IMR-90 (cell line): ENCODE results near the gene OPN5. TPM values are rescaled to one million over a fixed set of nuclear protein-coding genes. Genes with fewer than 3 reads are reported as not detected.

Experiments used
- ATAC-seq: fragments of 200-7000 bp; cut with Tn5 transposase; 2 replicates; pipeline ENCODE4 v1.9.1; 2020; ENCODE audit warnings: low read depth, mild to moderate bottlenecking, moderate library complexity
- BruUV-seq: library from RNA; stranded (reverse); fragments of 400-500 nt; replicated peaks from 2 replicates; lab custom pipeline; 2021; lab: Mats Ljungman, UMichigan
- CTCF ChIA-PET: fragments of 300-600 bp; formaldehyde crosslinking; extraction: SDS; loops from one replicate; lab custom pipeline; 2021; ENCODE audit warnings: antibody characterized with exemption; lab: Yijun Ruan, JAX
- POLR2A ChIA-PET: fragments of 300-600 bp; sonication (Branson Sonifier 250); formaldehyde crosslinking; loops from one replicate; lab custom pipeline; 2022; ENCODE audit warnings: antibody characterized with exemption; ENCODE audit not compliant: unreplicated experiment; lab: Charles Lee
- DNase-seq: peaks from one replicate; pipeline ENCODE4 v3.0.0; 2013
- H2AFZ ChIP-seq: replicated peaks from 2 replicates; pipeline ENCODE3; 2013; ENCODE audit warnings: low read length, mild to moderate bottlenecking; ENCODE audit not compliant: poor library complexity
- H2AK5ac ChIP-seq: 2 replicates; pipeline ENCODE4 v1.6.1; 2013; ENCODE audit warnings: low read depth, low read length, inconsistent platforms
- H2AK9ac ChIP-seq: replicated peaks from 2 replicates; pipeline ENCODE3; 2013; ENCODE audit warnings: mild to moderate bottlenecking, low read depth, low read length, moderate library complexity; ENCODE audit not compliant: poor library complexity
- H2BK120ac ChIP-seq: 2 replicates; pipeline ENCODE4 v1.6.1; 2013; ENCODE audit warnings: low read depth, low read length, inconsistent platforms
- H2BK15ac ChIP-seq: 3 replicates; pipeline ENCODE4 v1.6.1; 2013; ENCODE audit warnings: low read depth, low read length, inconsistent platforms
- H2BK20ac ChIP-seq: 2 replicates; pipeline ENCODE4 v1.6.1; 2013; ENCODE audit warnings: low read depth, mild to moderate bottlenecking, inconsistent platforms, low read length, moderate library complexity
- H2BK5ac ChIP-seq: 2 replicates; pipeline ENCODE4 v1.6.1; 2013; ENCODE audit warnings: mild to moderate bottlenecking, low read depth, low read length, inconsistent platforms; ENCODE audit not compliant: poor library complexity, severe bottlenecking
- H3K14ac ChIP-seq: replicated peaks from 2 replicates; pipeline ENCODE4 v1.6.1; 2013; ENCODE audit warnings: low read depth, low read length, inconsistent platforms
- H3K18ac ChIP-seq: 2 replicates; pipeline ENCODE4 v1.6.1; 2013; ENCODE audit warnings: low read depth, low read length, control low read depth
- H3K23ac ChIP-seq: 2 replicates; pipeline ENCODE4 v1.6.1; 2013; ENCODE audit warnings: low read depth, low read length, inconsistent platforms
- H3K27ac ChIP-seq: 2 replicates; pipeline ENCODE4 v1.5.1; 2013; ENCODE audit warnings: mild to moderate bottlenecking, control low read depth, low read length; ENCODE audit not compliant: insufficient read depth
- H3K27me3 ChIP-seq: 2 replicates; pipeline ENCODE4 v1.6.1; 2013; ENCODE audit warnings: low read length; ENCODE audit not compliant: control insufficient read depth, insufficient read depth
- H3K36me3 ChIP-seq: 2 replicates; pipeline ENCODE4 v1.6.1; 2013; ENCODE audit warnings: low read length, mixed read lengths; ENCODE audit not compliant: control insufficient read depth, insufficient read depth
- H3K4ac ChIP-seq: 2 replicates; pipeline ENCODE4 v1.6.1; 2013; ENCODE audit warnings: low read depth, low read length, inconsistent platforms
- H3K4me1 ChIP-seq: 2 replicates; pipeline ENCODE4 v1.6.1; 2013; ENCODE audit warnings: low read length, mixed read lengths; ENCODE audit not compliant: control insufficient read depth, insufficient read depth
- H3K4me2 ChIP-seq: 2 replicates; pipeline ENCODE4 v1.6.1; 2013; ENCODE audit warnings: low read depth, mild to moderate bottlenecking, control low read depth, low read length, moderate library complexity
- H3K4me3 ChIP-seq: 2 replicates; pipeline ENCODE4 v1.5.1; 2013; ENCODE audit warnings: low read depth, mild to moderate bottlenecking, control low read depth, low read length, moderate library complexity; ENCODE audit not compliant: insufficient read depth
- H3K56ac ChIP-seq: 2 replicates; pipeline ENCODE4 v1.6.1; 2013; ENCODE audit warnings: low read length, inconsistent platforms; ENCODE audit not compliant: insufficient read depth; ENCODE audit errors: extremely low read depth
- H3K79me1 ChIP-seq, 2 experiments: 2 replicates each; pipeline ENCODE4 v1.6.1; 2013; ENCODE audit warnings: low read length in 2 of 2, inconsistent platforms in 1 of 2, low read depth in 1 of 2
- H3K9ac ChIP-seq: 2 replicates; pipeline ENCODE4 v1.6.1; 2013; ENCODE audit warnings: low read depth, low read length, control low read depth
- H3K9me1 ChIP-seq: 2 replicates; pipeline ENCODE4 v1.6.1; 2013; ENCODE audit warnings: low read length, inconsistent platforms; ENCODE audit not compliant: insufficient read depth
- H3K9me3 ChIP-seq: 2 replicates; pipeline ENCODE4 v1.6.1; 2013; ENCODE audit warnings: low read length; ENCODE audit not compliant: control insufficient read depth, insufficient read depth
- H4K20me1 ChIP-seq: 2 replicates; pipeline ENCODE4 v1.6.1; 2013; ENCODE audit warnings: low read length, inconsistent platforms; ENCODE audit not compliant: insufficient read depth
- H4K5ac ChIP-seq: 2 replicates; pipeline ENCODE4 v1.6.1; 2013; ENCODE audit warnings: mild to moderate bottlenecking, low read depth, low read length, control low read depth
- H4K8ac ChIP-seq, 2 experiments: 2 replicates each; pipeline ENCODE4 v1.6.1; 2013; ENCODE audit warnings: low read depth in 2 of 2, low read length in 2 of 2, control low read depth in 1 of 2, inconsistent platforms in 1 of 2
- H4K91ac ChIP-seq: 2 replicates; pipeline ENCODE4 v1.6.1; 2013; ENCODE audit warnings: low read depth, low read length, inconsistent platforms; ENCODE audit not compliant: insufficient read depth
- BHLHE40 ChIP-seq: fragments of 150-350 bp; IDR thresholded peaks from 2 replicates; pipeline ENCODE4 v1.6.1; 2016; ENCODE audit warnings: mild to moderate bottlenecking, low read depth, low read length
- CEBPB ChIP-seq: IDR thresholded peaks from 2 replicates; pipeline ENCODE4 v1.6.1; 2012; ENCODE audit warnings: low read depth, low read length, improper control_type of control experiment
- CHD1 ChIP-seq: IDR thresholded peaks from 2 replicates; pipeline ENCODE4 v1.6.1; 2012; ENCODE audit warnings: low read depth, low read length, improper control_type of control experiment
- FOS ChIP-seq: fragments of 150-350 bp; IDR thresholded peaks from 2 replicates; pipeline ENCODE4 v1.6.1; 2016; ENCODE audit warnings: low read depth, low read length
- MAZ ChIP-seq: IDR thresholded peaks from 2 replicates; pipeline ENCODE4 v1.6.1; 2012; ENCODE audit warnings: low read depth, mild to moderate bottlenecking, low read length, improper control_type of control experiment, moderate library complexity, borderline replicate concordance
- MXI1 ChIP-seq: IDR thresholded peaks from 2 replicates; pipeline ENCODE4 v1.6.1; 2012; ENCODE audit warnings: low read depth, mild to moderate bottlenecking, low read length, moderate library complexity, borderline replicate concordance
- NFE2L2 ChIP-seq: fragments of 150-350 bp; IDR thresholded peaks from 2 replicates; pipeline ENCODE4 v1.6.1; 2016; ENCODE audit warnings: low read depth, mild to moderate bottlenecking, low read length
- POLR2A ChIP-seq: IDR thresholded peaks from 2 replicates; pipeline ENCODE4 v1.6.1; 2012; ENCODE audit warnings: mild to moderate bottlenecking, low read depth, low read length
- RAD21 ChIP-seq: IDR thresholded peaks from 2 replicates; pipeline ENCODE4 v1.6.1; 2012; ENCODE audit warnings: low read length, improper control_type of control experiment
- RCOR1 ChIP-seq: IDR thresholded peaks from 2 replicates; pipeline ENCODE4 v1.6.1; 2012; ENCODE audit warnings: mild to moderate bottlenecking, low read length, improper control_type of control experiment; ENCODE audit not compliant: insufficient replicate concordance
- RFX5 ChIP-seq: IDR thresholded peaks from 2 replicates; pipeline ENCODE4 v1.8.0; 2012; ENCODE audit warnings: low read depth, mild to moderate bottlenecking, low read length, moderate library complexity
- SMC3 ChIP-seq: fragments of 150-350 bp; IDR thresholded peaks from 2 replicates; pipeline ENCODE4 v1.6.1; 2016; ENCODE audit warnings: low read depth, mild to moderate bottlenecking, antibody characterized with exemption, low read length, moderate library complexity
- WGBS, 2 experiments: methylation state at CpG; one replicate each; pipeline versions ENCODE4 v1.1.5 to v1.1.7; 2013; ENCODE audit warnings: missing lambda C conversion rate in 2 of 2; ENCODE audit not compliant: insufficient read length in 1 of 2; ENCODE audit errors: extremely low coverage in 2 of 2; 5-methylcytosine and 5-hydroxymethylcytosine counted together
- dilution Hi-C: fragments of 300-500 bp; cut with HindIII; formaldehyde crosslinking; loops from one replicate; pipeline ENCODE4 v1.14.3; 2018; ENCODE audit warnings: low sequenced_read_pairs; ENCODE audit not compliant: unreplicated experiment
- in situ Hi-C: fragments of 300-500 bp; cut with MboI; formaldehyde crosslinking; loops from 3 replicates; pipeline ENCODE4 v1.14.3; 2019; ENCODE audit warnings: low sequenced_read_pairs, inconsistent platforms, mixed read lengths
- intact Hi-C: fragments of 100-400 bp; cut with micrococcal nuclease; formaldehyde crosslinking; loops from 2 replicates; pipeline ENCODE4 v1.10.0; 2022
- polyA plus RNA-seq, 3 experiments: library from polyadenylated mRNA; depleted of rRNA; stranded (reverse); fragments of >200 nt; gene quantifications; 2 replicates each; pipeline ENCODE4 v1.2.3, GENCODE V29; 2012; ENCODE audit warnings: low replicate concordance in 1 of 3
- total RNA-seq: library from RNA; depleted of rRNA; stranded (reverse); fragments of >200 nt; gene quantifications from 2 replicates; pipeline ENCODE4 v1.2.3, GENCODE V29; 2012
- TF ChIP-seq, protein P1 (sequence below): fragments of 150-350 bp; IDR thresholded peaks from 2 replicates; pipeline ENCODE4 v1.6.1; 2017; ENCODE audit warnings: mild to moderate bottlenecking, antibody characterized with exemption, low read length, low read depth
- TF ChIP-seq, protein P2 (sequence below): conservative IDR thresholded peaks from 2 replicates; pipeline ENCODE4 v1.5.1; 2012; ENCODE audit warnings: mild to moderate bottlenecking, low read depth, low read length, improper control_type of control experiment

OPN5 gene
- total and polyA plus RNA-seq, 2 of the 4 experiments (the other 2 are of a cell fraction): not detected

DNA sequence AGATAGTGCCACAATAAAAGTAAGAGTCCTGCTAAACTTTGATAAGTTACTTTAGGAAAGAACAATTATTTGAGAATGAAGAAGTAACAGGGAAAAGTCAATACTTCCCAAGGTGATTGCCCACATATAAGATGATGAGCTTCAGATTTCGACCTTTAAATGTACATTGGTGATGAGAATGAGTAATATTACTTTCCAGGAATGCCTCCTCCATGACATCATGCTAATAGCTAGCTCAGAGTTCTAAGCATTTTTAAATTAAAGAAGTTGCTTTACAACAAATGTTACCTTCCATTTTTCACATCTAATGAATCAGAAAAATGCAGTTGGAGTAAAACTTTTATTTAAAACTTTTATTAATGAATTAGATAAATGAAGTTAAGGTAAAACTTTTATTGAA lies 22.5 kb upstream of the OPN5 start:
- ATAC-seq (no peak), DNase-seq (no peak)
- Histone ChIP-seq H4K91ac (no peak overlapping the region), H4K5ac (no peak overlapping the region), H3K18ac (no peak overlapping the region), H3K4me3 (no peak overlapping the region), H4K8ac (no peak overlapping the region), H2AK9ac (no peak overlapping the region), H3K9me3 (no peaks in the 10 kb centered on the region), H2AK5ac (no peak overlapping the region), H2BK15ac (no peak overlapping the region), H2AFZ (no peak overlapping the region), H2BK20ac (no peak overlapping the region), H3K4ac (no peak overlapping the region), H3K79me1 (no peaks in the 10 kb centered on the region), H3K27me3 (no peaks in the 10 kb centered on the region), H3K56ac (no peak overlapping the region), H3K27ac (no peak overlapping the region), H3K4me2 (no peak overlapping the region), H3K36me3 (no peaks in the 10 kb centered on the region), H3K9me1 (no peaks in the 10 kb centered on the region), H4K20me1 (no peaks in the 10 kb centered on the region), H2BK5ac (no peak overlapping the region), H3K23ac (no peak overlapping the region), H3K4me1 (no peaks in the 10 kb centered on the region), H3K14ac (no peak overlapping the region), H3K9ac (no peak overlapping the region), H2BK120ac (no peak overlapping the region)
- BruUV-seq: no TSS peak
- dilution Hi-C loops (no loop called here), intact Hi-C loops (no loop called here), in situ Hi-C loops (no loop called here)
- CTCF ChIA-PET: no interaction called here
- no peak for TF ChIP-seq RCOR1
- no peak for TF ChIP-seq RAD21
- TF ChIP-seq FOS: no peak
- TF ChIP-seq MXI1: no peak
- TF ChIP-seq CHD1: no peak
- TF ChIP-seq, protein P1, sequence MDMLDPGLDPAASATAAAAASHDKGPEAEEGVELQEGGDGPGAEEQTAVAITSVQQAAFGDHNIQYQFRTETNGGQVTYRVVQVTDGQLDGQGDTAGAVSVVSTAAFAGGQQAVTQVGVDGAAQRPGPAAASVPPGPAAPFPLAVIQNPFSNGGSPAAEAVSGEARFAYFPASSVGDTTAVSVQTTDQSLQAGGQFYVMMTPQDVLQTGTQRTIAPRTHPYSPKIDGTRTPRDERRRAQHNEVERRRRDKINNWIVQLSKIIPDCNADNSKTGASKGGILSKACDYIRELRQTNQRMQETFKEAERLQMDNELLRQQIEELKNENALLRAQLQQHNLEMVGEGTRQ: no peak
- no peak for TF ChIP-seq BHLHE40
- no peak for TF ChIP-seq POLR2A
- no peak for TF ChIP-seq CEBPB
- no peak for TF ChIP-seq RFX5
- TF ChIP-seq NFE2L2: no peak
- no peak for TF ChIP-seq MAZ
- TF ChIP-seq, protein P2, sequence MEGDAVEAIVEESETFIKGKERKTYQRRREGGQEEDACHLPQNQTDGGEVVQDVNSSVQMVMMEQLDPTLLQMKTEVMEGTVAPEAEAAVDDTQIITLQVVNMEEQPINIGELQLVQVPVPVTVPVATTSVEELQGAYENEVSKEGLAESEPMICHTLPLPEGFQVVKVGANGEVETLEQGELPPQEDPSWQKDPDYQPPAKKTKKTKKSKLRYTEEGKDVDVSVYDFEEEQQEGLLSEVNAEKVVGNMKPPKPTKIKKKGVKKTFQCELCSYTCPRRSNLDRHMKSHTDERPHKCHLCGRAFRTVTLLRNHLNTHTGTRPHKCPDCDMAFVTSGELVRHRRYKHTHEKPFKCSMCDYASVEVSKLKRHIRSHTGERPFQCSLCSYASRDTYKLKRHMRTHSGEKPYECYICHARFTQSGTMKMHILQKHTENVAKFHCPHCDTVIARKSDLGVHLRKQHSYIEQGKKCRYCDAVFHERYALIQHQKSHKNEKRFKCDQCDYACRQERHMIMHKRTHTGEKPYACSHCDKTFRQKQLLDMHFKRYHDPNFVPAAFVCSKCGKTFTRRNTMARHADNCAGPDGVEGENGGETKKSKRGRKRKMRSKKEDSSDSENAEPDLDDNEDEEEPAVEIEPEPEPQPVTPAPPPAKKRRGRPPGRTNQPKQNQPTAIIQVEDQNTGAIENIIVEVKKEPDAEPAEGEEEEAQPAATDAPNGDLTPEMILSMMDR: no peak
- TF ChIP-seq SMC3: no peak
- no CpG with 5 or more reads among the region's 1 CpG for WGBS, 2 experiments
- POLR2A ChIA-PET: no interaction called here
